ENCODE data around the gene CLIP4. TPM values are rescaled to one million over a fixed set of nuclear protein-coding genes. Genes with fewer than 3 reads are reported as not detected.

CLIP4 gene
- polyA plus RNA-seq, 2 of the 4 experiments (the other 2 are of a cell fraction) = 51.1 to 99.1 TPM

GRCh38 chr2:29189052-29189451 is 73.8 kb downstream of the CLIP4 start (continued):
- TF ChIP-seq RCOR1 (IDR thresholded peaks at IDR 0.05; ENCODE audit: low read depth, low read length) = no peak
- TF ChIP-seq EP300 (IDR thresholded peaks at IDR 0.05) = no peak
- no peak for TF ChIP-seq NR3C1 (IDR thresholded peaks at IDR 0.05)
- TF ChIP-seq BCL3 (IDR thresholded peaks at IDR 0.05) = no peak
- TF ChIP-seq E2F6 (IDR thresholded peaks at IDR 0.05; ENCODE audit: borderline replicate concordance, low read depth) = no peak
- no peak for TF ChIP-seq NPAS2 (CRISPR knock-in tag; IDR thresholded peaks at IDR 0.05; ENCODE audit: borderline replicate concordance)

GRCh38 chr2:29191817-29192216 is 76.6 kb downstream of the CLIP4 start:
- H3K9me3 ChIP-seq = no peaks in the 10 kb centered on the region
- 93% methylated on average over 6 of the region's 6 CpGs for WGBS (ENCODE audit: missing lambda C conversion rate)
- FAIRE-seq = no peak
- ChIA-PET CTCF (interaction anchor here (1.6 to 2.7 kb wide), 3 partner anchors 10 to 236 kb away, joined by 5 to 8 read pairs (median 6); no protein-coding TSS in a partner anchor), POLR2A (no interaction called here)
- no peak for ATAC-seq
- H3K4me2 ChIP-seq = no peak overlapping the region
- peaks cover 3% of the 10 kb centered on the region; the same call in 1 of the 3 replicates for H3K4me1 ChIP-seq
- H3K27ac ChIP-seq = no peak overlapping the region
- DNase-seq (ENCODE audit: low read depth in 1 of 2, low spot score in 1 of 2) = no peak
- no peak overlapping the region for H3K4me3 ChIP-seq
- TF ChIP-seq ZFP36 (IDR thresholded peaks at IDR 0.05; ENCODE audit: borderline replicate concordance, partially characterized antibody) (no peak), GATA3 (IDR thresholded peaks at IDR 0.05; ENCODE audit: borderline replicate concordance) (no peak), E2F6 (IDR thresholded peaks at IDR 0.05; ENCODE audit: borderline replicate concordance, low read depth) (no peak), FOSB (CRISPR knock-in tag; IDR thresholded peaks at IDR 0.05) (no peak), MYC (IDR thresholded peaks at IDR 0.05; ENCODE audit: borderline replicate concordance, low read length) (no peak), RCOR1 (IDR thresholded peaks at IDR 0.05; ENCODE audit: low read depth, low read length) (no peak), USF2 (IDR thresholded peaks at IDR 0.05) (no peak), RARB (CRISPR knock-in tag; IDR thresholded peaks at IDR 0.05) (no peak), ZNF302 (CRISPR knock-in tag; IDR thresholded peaks at IDR 0.05) (no peak)

GRCh38 chr2:29192526-29192925 is 77.3 kb downstream of the CLIP4 start:
- Histone ChIP-seq H3K4me2 (no peak overlapping the region), H3K4me1 (peaks cover 3% of the 10 kb centered on the region; the same call in 1 of the 3 replicates), H3K9me3 (no peaks in the 10 kb centered on the region), H3K4me3 (no peak overlapping the region), H3K27ac (no peak overlapping the region)
- no peak for TF ChIP-seq GATA3 (IDR thresholded peaks at IDR 0.05; ENCODE audit: borderline replicate concordance)
- TF ChIP-seq MAFK (IDR thresholded peaks at IDR 0.05; ENCODE audit: partially characterized antibody) = peak; percentile 88
- TF ChIP-seq E2F6 (IDR thresholded peaks at IDR 0.05; ENCODE audit: borderline replicate concordance, low read depth) = no peak
- no peak for FAIRE-seq
- ChIA-PET CTCF (interaction anchor here (10.3 kb wide), 1 partner anchor 233 kb away, joined by 69 read pairs; no protein-coding TSS in a partner anchor), POLR2A (no interaction called here)
- ATAC-seq = no peak
- DNase-seq (ENCODE audit: low read depth in 1 of 2, low spot score in 1 of 2) = no peak
- 78% methylated on average over 3 of the region's 3 CpGs for WGBS (ENCODE audit: missing lambda C conversion rate)

GRCh38 chr2:29193111-29193510 is 77.9 kb downstream of the CLIP4 start:
- WGBS (ENCODE audit: missing lambda C conversion rate) = 94% methylated on average over 12 of the region's 12 CpGs
- POLR2A ChIA-PET = no interaction called here
- no peak for ATAC-seq

More at GRCh38 chr2:29193111-29193510, 77.9 kb downstream of the CLIP4 start:
- TF ChIP-seq PBX3 (IDR thresholded peaks at IDR 0.05) (no peak), JUN (IDR thresholded peaks at IDR 0.05) (0 out of 5 replicates have a peak, but pooled peaks of 1 of the 2 experiments have one; percentile 34), RARB (CRISPR knock-in tag; IDR thresholded peaks at IDR 0.05) (no peak)
- no peak overlapping the region for H3K27ac ChIP-seq
- FAIRE-seq (no peak), DNase-seq (ENCODE audit: low read depth in 1 of 2, low spot score in 1 of 2) (no peak)
- no peak overlapping the region for H3K4me3 ChIP-seq
- no peaks in the 10 kb centered on the region for H3K9me3 ChIP-seq
- H3K4me1 ChIP-seq = peaks cover 3% of the 10 kb centered on the region; the same call in 1 of the 3 replicates
- H3K4me2 ChIP-seq = no peak overlapping the region
- CTCF ChIA-PET = interaction anchor here (10.3 kb wide), 1 partner anchor 233 kb away, joined by 69 read pairs; no protein-coding TSS in a partner anchor

Data from A549 (cell line).